Middle frontal gyrus (tissue), 1 donor: ENCODE results near the gene N4BP2.
"Not testable (repeated sequence)": the region's sequence is repeated elsewhere in the genome, so short reads cannot be mapped to it uniquely, and the experiment has no call there.

ENCODE experiments used
- DNase-seq: peaks from one replicate; pipeline ENCODE4 v3.0.0-alpha.2; 2015; ENCODE audit warnings: low spot score; ENCODE audit errors: extremely low spot score

Gene N4BP2

GRCh38 chr4:40087799-40088366 is 31.2 kb downstream of the N4BP2 start:
- DNase-seq: no peak

GRCh38 chr4:40093400-40093799 is 36.8 kb downstream of the N4BP2 start:
- DNase-seq: not testable (repeated sequence)

- no peak for DNase-seq
These were observed 42.4 kb downstream of the N4BP2 start for GRCh38 chr4:40099010-40099409.

- not testable (repeated sequence) for DNase-seq
These were observed 50.5 kb downstream of the N4BP2 start for GRCh38 chr4:40107150-40107549.

GRCh38 chr4:40112027-40112792 is 55.6 kb downstream of the N4BP2 start:
- no peak for DNase-seq

- DNase-seq: no peak
These were observed 57.6 kb downstream of the N4BP2 start for GRCh38 chr4:40114206-40114605.

- no peak for DNase-seq
These were observed 62.2 kb downstream of the N4BP2 start for GRCh38 chr4:40118861-40119260.

GRCh38 chr4:40119344-40119743 is 62.7 kb downstream of the N4BP2 start:
- no peak for DNase-seq

GRCh38 chr4:40121515-40121914 is 64.9 kb downstream of the N4BP2 start:
- DNase-seq: no peak

- no peak for DNase-seq
These were observed 66.3 kb downstream of the N4BP2 start for GRCh38 chr4:40122941-40123340.

GRCh38 chr4:40124690-40125089 is 68.0 kb downstream of the N4BP2 start:
- no peak for DNase-seq

GRCh38 chr4:40130401-40131036 is 73.9 kb downstream of the N4BP2 start:
- no peak for DNase-seq

- DNase-seq: no peak
These were observed 76.2 kb downstream of the N4BP2 start for GRCh38 chr4:40132816-40133215.

GRCh38 chr4:40134206-40134917 is 77.7 kb downstream of the N4BP2 start:
- no peak for DNase-seq

- DNase-seq: not testable (repeated sequence)
These were observed 79.6 kb downstream of the N4BP2 start for GRCh38 chr4:40136202-40136601.

- DNase-seq: no peak
These were observed 83.5 kb downstream of the N4BP2 start for GRCh38 chr4:40140196-40140595.

GRCh38 chr4:40140597-40140996 is 83.9 kb downstream of the N4BP2 start:
- DNase-seq: not testable (repeated sequence)

- DNase-seq: no peak
These were observed 87.4 kb downstream of the N4BP2 start for GRCh38 chr4:40143926-40144508.

- no peak for DNase-seq
These were observed 88.1 kb downstream of the N4BP2 start for GRCh38 chr4:40144716-40145115.

- not testable (repeated sequence) for DNase-seq
These were observed 90.8 kb downstream of the N4BP2 start for GRCh38 chr4:40147490-40147889.

- no peak for DNase-seq
These were observed 93.3 kb downstream of the N4BP2 start for GRCh38 chr4:40149960-40150385.

GRCh38 chr4:40150932-40151331 is 94.3 kb downstream of the N4BP2 start:
- no peak for DNase-seq
